KOPT-K1 (cell line): Measurements from ENCODE around the gene MAP2K7.

ENCODE experiments used
- H3K27ac ChIP-seq: fragments of 200-600 bp; sonication (generic); 2 replicates; pipeline ENCODE4 v1.5.1; 2016; ENCODE audit warnings: antibody characterized with exemption, mild to moderate bottlenecking, low read depth, low read length; ENCODE audit not compliant: poor library complexity, severe bottlenecking
- H3K36me3 ChIP-seq: fragments of 200-600 bp; sonication (generic); 2 replicates; pipeline ENCODE4 v1.5.1; 2017; ENCODE audit warnings: antibody characterized with exemption, mild to moderate bottlenecking, low read length, moderate library complexity; ENCODE audit not compliant: insufficient read depth
- H3K9me3 ChIP-seq: fragments of 200-600 bp; sonication (generic); 2 replicates; pipeline ENCODE4 v1.5.1; 2017; ENCODE audit warnings: antibody characterized with exemption, low read length, mild to moderate bottlenecking; ENCODE audit not compliant: insufficient read depth, poor library complexity, severe bottlenecking

Gene MAP2K7

GRCh38 chr19:7932930-7933300 is 29.2 kb downstream of the MAP2K7 start:
- H3K27ac ChIP-seq = no peak overlapping the region
- peaks cover 87% of the 10 kb centered on the region for H3K36me3 ChIP-seq
- no peaks in the 10 kb centered on the region for H3K9me3 ChIP-seq

- Histone ChIP-seq H3K9me3 (no peaks in the 10 kb centered on the region), H3K36me3 (peaks cover 92% of the 10 kb centered on the region), H3K27ac (no peak overlapping the region)
Observed at GRCh38 chr19:7933411-7933810, 29.7 kb downstream of the MAP2K7 start.

- H3K9me3 ChIP-seq = no peaks in the 10 kb centered on the region
- H3K27ac ChIP-seq = no peak overlapping the region
- H3K36me3 ChIP-seq = peaks cover 94% of the 10 kb centered on the region
Observed at GRCh38 chr19:7933828-7934725, 30.4 kb downstream of the MAP2K7 start.

- no peaks in the 10 kb centered on the region for H3K9me3 ChIP-seq
- H3K36me3 ChIP-seq = peaks cover 95% of the 10 kb centered on the region
- no peak overlapping the region for H3K27ac ChIP-seq
Observed at GRCh38 chr19:7934766-7935165, 31.1 kb downstream of the MAP2K7 start.

GRCh38 chr19:7940841-7941240 is 37.2 kb downstream of the MAP2K7 start:
- H3K27ac ChIP-seq = no peak overlapping the region
- H3K36me3 ChIP-seq = peaks cover 54% of the 10 kb centered on the region
- H3K9me3 ChIP-seq = no peaks in the 10 kb centered on the region

GRCh38 chr19:7941895-7942596 is 38.4 kb downstream of the MAP2K7 start:
- peaks cover 43% of the 10 kb centered on the region for H3K36me3 ChIP-seq
- H3K9me3 ChIP-seq = no peaks in the 10 kb centered on the region
- H3K27ac ChIP-seq = peak overlapping the region; percentile 83

GRCh38 chr19:7942981-7943443 is 39.3 kb downstream of the MAP2K7 start:
- peak overlapping the region; percentile 83 for H3K27ac ChIP-seq
- no peaks in the 10 kb centered on the region for H3K9me3 ChIP-seq
- H3K36me3 ChIP-seq = peaks cover 33% of the 10 kb centered on the region

GRCh38 chr19:7943444-7944176 is 39.9 kb downstream of the MAP2K7 start, which contains the start of gene TIMM44:
TSS of gene TIMM44 (minus strand) at chr19:7943666. CDS start at chr19:7943651, 15 bp downstream.
- H3K36me3 ChIP-seq = peaks cover 27% of the 10 kb centered on the region; the same call in 1 of the 2 replicates
- H3K27ac ChIP-seq = peak within 1 kb of the TSS; percentile 83
- no peaks in the 10 kb centered on the region for H3K9me3 ChIP-seq

GRCh38 chr19:7944177-7944761 is 40.6 kb downstream of the MAP2K7 start:
- Histone ChIP-seq H3K27ac (peak overlapping the region; percentile 53), H3K9me3 (no peaks in the 10 kb centered on the region)

GRCh38 chr19:7947939-7948338 is 44.3 kb downstream of the MAP2K7 start:
- Histone ChIP-seq H3K36me3 (no peaks in the 10 kb centered on the region), H3K27ac (no peak overlapping the region), H3K9me3 (no peaks in the 10 kb centered on the region)

More at GRCh38 chr19:7944177-7944761, 40.6 kb downstream of the MAP2K7 start:
- peaks cover 21% of the 10 kb centered on the region; the same call in 1 of the 2 replicates for H3K36me3 ChIP-seq

GRCh38 chr19:7953060-7953459 is 49.4 kb downstream of the MAP2K7 start:
- H3K36me3 ChIP-seq = peaks cover 7% of the 10 kb centered on the region
- no peak overlapping the region for H3K27ac ChIP-seq
- H3K9me3 ChIP-seq = no peaks in the 10 kb centered on the region

- no peak overlapping the region for H3K27ac ChIP-seq
- peaks cover 12% of the 10 kb centered on the region for H3K36me3 ChIP-seq
- H3K9me3 ChIP-seq = no peaks in the 10 kb centered on the region
Observed at GRCh38 chr19:7953576-7953975, 49.9 kb downstream of the MAP2K7 start.

GRCh38 chr19:7955696-7956095 is 52.0 kb downstream of the MAP2K7 start:
- H3K36me3 ChIP-seq = peaks cover 33% of the 10 kb centered on the region
- no peak overlapping the region for H3K27ac ChIP-seq
- H3K9me3 ChIP-seq = no peaks in the 10 kb centered on the region

- H3K9me3 ChIP-seq = no peaks in the 10 kb centered on the region
- H3K27ac ChIP-seq = no peak overlapping the region
- H3K36me3 ChIP-seq = peaks cover 69% of the 10 kb centered on the region
Observed at GRCh38 chr19:7959211-7959610, 55.5 kb downstream of the MAP2K7 start.
